Measurements from ENCODE around the gene ALDH1B1.
A peak's percentile ranks its signal among the peaks of the same experiment; 100 is the strongest.
"Not testable (repeated sequence)": the region's sequence is repeated elsewhere in the genome, so short reads cannot be mapped to it uniquely, and the experiment has no call there.

ALDH1B1 gene

GRCh38 chr9:38361473-38361850 lies 31.0 kb upstream of the ALDH1B1 start:
- no peak for DNase-seq (ENCODE audit: low spot score)

DNA sequence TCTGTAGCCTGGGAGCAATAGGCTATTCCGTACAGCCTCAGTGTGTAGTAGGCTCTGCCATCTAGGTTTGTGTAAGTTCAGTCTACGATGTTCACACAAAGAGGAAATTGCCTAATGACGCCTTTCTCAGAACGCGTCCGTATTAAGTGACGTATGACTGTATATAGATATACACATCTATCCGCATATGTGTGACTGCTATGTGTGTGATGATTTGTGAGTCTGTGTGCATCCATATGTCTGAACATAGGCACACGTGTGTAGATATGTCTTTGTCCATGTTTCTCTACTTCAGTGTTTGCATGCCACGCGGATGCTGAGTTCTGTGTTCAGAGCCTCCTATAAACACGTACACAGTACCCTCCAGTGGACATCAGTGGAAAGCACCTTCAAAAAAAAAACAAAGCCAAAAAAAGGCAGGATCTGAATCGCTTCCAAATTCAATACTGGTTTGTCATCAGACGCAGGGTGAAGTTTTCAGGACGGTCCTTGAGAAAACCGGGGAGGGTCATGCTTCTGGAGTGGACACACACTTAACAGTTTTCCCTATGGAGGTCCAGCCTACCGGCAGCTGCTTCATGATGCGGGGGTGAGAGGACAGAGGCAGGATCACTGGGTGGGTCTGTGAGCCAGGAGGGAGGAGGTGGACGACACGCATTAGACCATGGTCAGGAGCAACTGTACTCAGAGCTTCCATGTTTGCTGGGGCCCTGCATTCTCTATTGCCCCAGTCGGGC lies 29.5 kb upstream of the ALDH1B1 start:
- peak; percentile 11 for DNase-seq (ENCODE audit: low spot score)

GRCh38 chr9:38363589-38363925 lies 28.9 kb upstream of the ALDH1B1 start:
- no peak for DNase-seq (ENCODE audit: low spot score)

DNA sequence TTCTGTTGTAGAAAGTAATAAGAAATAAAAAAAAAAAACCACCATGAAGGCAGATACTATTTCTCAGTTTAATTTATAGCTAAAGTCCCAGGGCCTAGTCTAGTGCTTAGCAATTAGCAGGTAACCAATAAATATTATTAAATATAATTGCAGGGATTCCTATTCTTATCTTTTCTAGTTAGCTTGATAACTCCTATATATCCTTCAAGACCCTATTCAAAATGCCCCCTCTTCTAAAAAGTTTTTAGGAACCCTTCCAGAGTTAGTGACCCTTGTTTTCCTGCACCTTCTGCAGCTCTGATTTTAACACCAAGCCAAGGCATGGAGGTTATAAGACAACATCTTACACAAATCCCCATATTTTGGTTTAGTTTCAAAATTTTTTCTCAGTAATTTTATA lies 24.6 kb upstream of the ALDH1B1 start:
- DNase-seq (ENCODE audit: low spot score), result no peak

GRCh38 chr9:38368731-38369130 lies 23.8 kb upstream of the ALDH1B1 start:
- DNase-seq (ENCODE audit: low spot score), result no peak

- DNase-seq (ENCODE audit: low spot score), result no peak
Measured at GRCh38 chr9:38370176-38370575, 22.3 kb upstream of the ALDH1B1 start.

DNA sequence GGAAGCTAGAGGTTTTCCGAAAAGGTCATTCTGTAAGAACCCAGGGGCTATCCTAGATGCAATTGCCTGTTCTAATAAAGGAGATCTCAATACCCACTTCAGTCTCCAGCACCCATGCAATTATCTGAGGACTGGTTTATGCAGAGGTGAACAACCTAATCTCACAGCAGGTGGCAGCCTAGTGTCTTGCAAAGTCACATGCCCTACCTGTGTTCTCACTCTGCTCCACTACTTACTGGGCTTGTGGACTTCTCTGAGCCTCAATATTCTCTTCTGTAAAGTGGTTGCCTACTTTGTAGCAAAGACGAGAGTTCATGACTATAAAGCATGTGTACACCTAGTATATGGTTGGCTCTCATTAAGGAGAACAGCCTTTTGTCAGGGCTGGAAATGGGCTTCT lies 21.0 kb upstream of the ALDH1B1 start:
- DNase-seq (ENCODE audit: low spot score), result peak; percentile 10

DNA sequence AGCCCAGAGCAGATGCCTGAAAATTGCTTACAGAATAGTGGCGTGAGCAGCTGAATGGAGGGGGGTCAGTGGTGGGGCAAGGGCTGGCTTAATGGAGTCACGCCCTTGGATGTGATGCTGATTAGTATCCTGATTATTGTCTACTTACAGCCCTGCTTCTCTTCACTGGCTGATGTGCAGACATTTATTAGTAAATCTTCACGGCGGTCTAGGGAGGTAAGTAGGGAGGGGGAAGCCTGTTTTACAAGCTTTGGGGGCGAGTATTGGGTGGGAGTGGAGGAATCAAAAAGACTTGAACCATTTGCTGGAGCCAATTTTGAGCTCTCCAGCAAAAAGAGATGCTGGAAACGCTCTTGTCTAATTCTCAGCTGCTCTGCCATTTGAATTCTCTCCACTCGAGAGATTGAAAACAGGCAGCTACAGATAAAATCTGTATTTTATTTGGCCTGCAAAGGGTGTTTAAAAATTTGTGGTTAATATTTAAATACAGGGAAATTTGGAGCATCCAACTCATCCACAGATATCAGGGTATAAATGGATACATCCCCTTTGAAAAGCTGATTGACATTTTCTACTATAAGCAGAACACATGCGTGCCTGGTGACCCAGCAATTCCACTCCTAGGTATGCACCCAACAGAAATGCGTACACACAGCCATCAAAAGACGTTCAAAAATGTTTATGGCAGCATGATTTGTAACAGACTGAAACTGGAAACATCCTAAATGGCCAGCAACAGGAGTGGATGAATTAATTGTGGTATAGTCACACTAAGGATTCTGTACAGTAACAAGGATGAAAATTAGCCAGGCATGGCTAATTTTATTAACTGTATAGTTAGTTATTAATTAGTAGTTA lies 19.5 kb upstream of the ALDH1B1 start:
- DNase-seq (ENCODE audit: low spot score), result no peak

GRCh38 chr9:38373679-38374078 lies 18.8 kb upstream of the ALDH1B1 start:
- no peak for DNase-seq (ENCODE audit: low spot score)

- no peak for DNase-seq (ENCODE audit: low spot score)
Measured at GRCh38 chr9:38374847-38375571, 17.5 kb upstream of the ALDH1B1 start.

- no peak for DNase-seq (ENCODE audit: low spot score)
Measured at GRCh38 chr9:38375572-38375963, 16.9 kb upstream of the ALDH1B1 start.

DNA sequence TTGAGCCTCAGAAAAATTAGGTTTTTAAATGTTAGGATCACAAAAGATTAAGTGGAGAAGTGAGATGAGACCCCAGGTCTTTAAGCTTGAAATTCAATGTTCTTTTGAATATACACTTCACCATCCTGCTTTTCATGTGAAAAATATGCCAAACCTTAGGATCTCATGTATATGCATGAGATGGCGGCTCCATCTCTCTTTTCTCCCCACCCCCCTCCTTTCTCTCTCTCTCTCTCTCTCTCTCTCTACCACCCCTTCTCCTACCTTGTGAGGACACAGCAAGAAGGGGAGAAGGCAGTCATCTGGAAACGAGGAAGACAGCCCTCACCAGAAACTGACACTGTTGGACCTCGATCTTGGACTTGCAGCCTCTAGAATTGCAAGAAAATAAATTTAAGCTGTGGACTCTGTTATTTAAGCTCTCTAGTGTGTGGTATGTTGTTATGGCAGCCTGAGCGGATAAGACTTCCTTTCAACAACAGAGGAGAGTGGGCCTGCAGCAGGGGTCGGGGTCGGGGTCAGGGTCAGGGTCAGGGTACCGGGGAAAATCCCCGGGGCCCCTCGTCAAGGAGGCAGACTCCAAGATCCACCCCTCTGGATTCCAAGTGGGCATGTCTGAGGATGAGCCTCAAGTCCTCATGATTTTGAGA lies 16.4 kb upstream of the ALDH1B1 start:
- no peak for DNase-seq (ENCODE audit: low spot score)

DNA sequence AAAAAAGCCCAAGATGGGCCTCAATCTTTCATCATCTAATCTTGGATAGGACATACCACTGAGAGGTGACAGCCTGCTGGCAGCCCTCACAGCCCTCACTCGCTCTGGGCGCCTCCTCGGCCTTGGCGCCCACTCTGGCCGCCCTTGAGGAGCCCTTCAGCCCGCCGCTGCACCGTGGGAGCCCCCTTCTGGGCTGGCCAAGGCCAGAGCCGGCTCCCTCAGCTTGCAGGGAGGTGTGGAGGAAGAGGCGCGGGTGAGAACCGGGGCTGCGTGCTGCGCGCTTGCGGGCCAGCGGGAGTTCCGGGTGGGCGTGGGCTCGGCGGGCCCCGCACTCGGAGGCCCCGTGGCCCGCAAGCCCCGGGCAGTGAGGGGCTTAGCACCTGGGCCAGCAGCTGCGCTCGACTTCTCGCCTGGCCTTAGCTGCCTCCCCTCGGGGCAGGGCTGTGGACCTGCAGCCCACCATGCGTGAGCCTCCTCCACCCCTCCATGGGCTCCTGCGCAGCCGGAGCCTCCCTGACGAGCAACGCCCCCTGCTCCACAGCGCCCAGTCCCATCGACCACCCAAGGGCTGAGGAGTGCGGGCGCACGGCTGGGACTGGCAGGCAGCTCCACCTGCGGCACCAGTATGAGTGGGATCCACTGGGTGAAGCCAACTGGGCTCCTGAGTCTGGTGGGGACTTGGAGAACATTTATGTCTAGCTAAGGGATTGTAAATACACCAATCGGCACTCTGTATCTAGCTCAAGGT lies 15.0 kb upstream of the ALDH1B1 start:
- not testable (repeated sequence) for DNase-seq (ENCODE audit: low spot score)

- DNase-seq (ENCODE audit: low spot score), result no peak
Measured at GRCh38 chr9:38380230-38380871, 12.2 kb upstream of the ALDH1B1 start.

DNA sequence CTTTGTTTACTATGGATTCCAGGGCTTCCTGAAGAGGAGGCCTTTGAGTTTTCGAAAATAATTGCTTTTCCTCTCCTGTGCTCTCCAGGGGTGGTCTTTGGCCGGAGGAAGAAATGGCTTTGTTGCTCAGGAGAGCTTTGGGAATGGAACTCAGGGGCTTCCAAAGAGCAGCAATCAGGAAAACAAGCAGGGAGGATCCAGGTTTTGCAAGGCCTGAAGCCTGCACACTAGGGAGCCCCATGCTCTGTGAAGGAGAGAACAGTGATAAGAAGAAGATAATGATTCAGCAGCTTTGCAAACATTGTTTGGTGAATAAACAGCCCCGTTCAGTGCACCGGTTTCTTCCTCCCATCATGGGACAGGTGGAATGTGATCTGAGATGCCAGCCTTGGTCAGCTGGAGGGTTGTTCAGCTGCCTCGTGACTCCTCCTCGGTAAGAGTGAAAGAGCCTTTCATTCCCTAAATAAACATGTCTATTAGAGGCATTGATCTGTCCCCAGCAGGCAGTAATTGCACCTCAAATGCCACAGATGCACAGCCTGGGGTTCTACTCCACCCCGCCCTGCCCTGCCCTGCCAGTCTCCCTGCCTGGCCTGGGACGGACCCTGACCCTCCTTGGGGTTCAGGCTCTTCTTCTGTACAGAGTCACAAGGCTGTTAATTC lies 11.5 kb upstream of the ALDH1B1 start:
- DNase-seq (ENCODE audit: low spot score), result no peak

GRCh38 chr9:38382141-38382540 lies 10.4 kb upstream of the ALDH1B1 start:
- no peak for DNase-seq (ENCODE audit: low spot score)

- DNase-seq (ENCODE audit: low spot score), result no peak
Measured at GRCh38 chr9:38384990-38385848, 7.3 kb upstream of the ALDH1B1 start.

DNA sequence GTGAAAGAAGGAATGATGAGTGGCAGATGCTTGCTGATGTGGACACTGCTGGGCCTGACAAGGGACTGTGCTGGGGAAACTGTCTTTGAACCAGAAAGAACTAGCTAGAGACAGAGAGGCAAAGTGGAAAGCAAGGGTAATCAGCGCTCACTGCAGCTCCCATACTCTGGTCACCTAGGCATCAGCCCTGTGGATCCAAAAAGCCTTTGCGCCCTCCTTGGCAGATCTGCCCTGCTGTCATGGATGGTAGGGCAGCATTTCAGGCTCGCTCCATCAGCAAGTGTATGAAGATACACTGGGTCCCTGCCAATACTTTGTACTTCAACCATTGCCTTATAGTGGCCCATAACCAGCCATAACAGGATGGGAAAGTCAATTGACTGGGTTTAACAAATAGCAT lies 6.6 kb upstream of the ALDH1B1 start:
- DNase-seq (ENCODE audit: low spot score), result no peak

- DNase-seq (ENCODE audit: low spot score), result no peak
Measured at GRCh38 chr9:38386319-38386895, 6.1 kb upstream of the ALDH1B1 start.

Data from activated CD4-positive, alpha-beta T cell treated with anti-CD3 and anti-CD28 coated beads, Interleukin-2, Interleukin-4, amounts not matched to agents 100 ng/mL and 50 ng/mL, durations not matched to agents 16 hours and 8 hours (primary cell).